ENCODE measurements around the gene TNFRSF8. TPM values are rescaled to one million over a fixed set of nuclear protein-coding genes. Genes with fewer than 3 reads are reported as not detected.

The TNFRSF8 gene
- polyA plus RNA-seq, 2 of the 4 experiments (the other 2 are of a cell fraction): 0.05 TPM; not detected in 1

DNA sequence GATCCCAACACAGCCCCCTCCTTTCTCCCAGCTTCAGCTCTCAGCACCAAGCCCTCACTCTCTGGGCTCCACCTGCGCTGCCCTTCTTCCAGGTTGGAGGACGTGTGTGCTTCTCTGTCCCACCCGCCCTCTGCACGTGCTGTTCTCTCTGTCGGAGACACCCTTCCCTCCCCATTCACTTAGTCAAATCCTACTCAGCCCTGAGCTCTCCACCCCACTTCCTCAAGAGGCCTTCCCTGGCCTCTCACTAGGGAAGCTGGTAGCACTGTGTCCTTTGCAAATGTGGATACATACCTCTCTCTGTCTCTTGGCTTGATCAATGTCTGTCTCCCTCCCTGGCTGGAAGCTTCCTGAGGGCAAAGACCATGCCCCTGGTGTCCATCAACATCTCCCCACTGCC, 43.0 kb downstream of the TNFRSF8 start:
- Histone ChIP-seq H3K4me3 (no peak overlapping the region), H3K4me2 (no peak overlapping the region), H3K4me1 (no peaks in the 10 kb centered on the region), H3K27ac (no peak overlapping the region), H3K9me3 (no peaks in the 10 kb centered on the region)
- 57% methylated on average over 5 of the region's 5 CpGs for WGBS (ENCODE audit: missing lambda C conversion rate)
- FAIRE-seq: no peak
- no peak for ATAC-seq
- no peak for TF ChIP-seq RFX5 (IDR thresholded peaks at IDR 0.05)
- no peak for TF ChIP-seq POLR2A (IDR thresholded peaks at IDR 0.05; ENCODE audit: low read length)
- TF ChIP-seq, protein P1, sequence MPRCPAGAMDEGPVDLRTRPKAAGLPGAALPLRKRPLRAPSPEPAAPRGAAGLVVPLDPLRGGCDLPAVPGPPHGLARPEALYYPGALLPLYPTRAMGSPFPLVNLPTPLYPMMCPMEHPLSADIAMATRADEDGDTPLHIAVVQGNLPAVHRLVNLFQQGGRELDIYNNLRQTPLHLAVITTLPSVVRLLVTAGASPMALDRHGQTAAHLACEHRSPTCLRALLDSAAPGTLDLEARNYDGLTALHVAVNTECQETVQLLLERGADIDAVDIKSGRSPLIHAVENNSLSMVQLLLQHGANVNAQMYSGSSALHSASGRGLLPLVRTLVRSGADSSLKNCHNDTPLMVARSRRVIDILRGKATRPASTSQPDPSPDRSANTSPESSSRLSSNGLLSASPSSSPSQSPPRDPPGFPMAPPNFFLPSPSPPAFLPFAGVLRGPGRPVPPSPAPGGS (IDR thresholded peaks at IDR 0.05): no peak
- no peak for TF ChIP-seq BHLHE40 (IDR thresholded peaks at IDR 0.05; ENCODE audit: low read depth, low read length)
- TF ChIP-seq RNF2 (IDR thresholded peaks at IDR 0.05; ENCODE audit: borderline replicate concordance, low read depth): no peak
- TF ChIP-seq, protein P2, sequence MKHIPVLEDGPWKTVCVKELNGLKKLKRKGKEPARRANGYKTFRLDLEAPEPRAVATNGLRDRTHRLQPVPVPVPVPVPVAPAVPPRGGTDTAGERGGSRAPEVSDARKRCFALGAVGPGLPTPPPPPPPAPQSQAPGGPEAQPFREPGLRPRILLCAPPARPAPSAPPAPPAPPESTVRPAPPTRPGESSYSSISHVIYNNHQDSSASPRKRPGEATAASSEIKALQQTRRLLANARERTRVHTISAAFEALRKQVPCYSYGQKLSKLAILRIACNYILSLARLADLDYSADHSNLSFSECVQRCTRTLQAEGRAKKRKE (CRISPR knock-in tag; IDR thresholded peaks at IDR 0.05; ENCODE audit: low read depth): no peak
- TF ChIP-seq, protein P3, sequence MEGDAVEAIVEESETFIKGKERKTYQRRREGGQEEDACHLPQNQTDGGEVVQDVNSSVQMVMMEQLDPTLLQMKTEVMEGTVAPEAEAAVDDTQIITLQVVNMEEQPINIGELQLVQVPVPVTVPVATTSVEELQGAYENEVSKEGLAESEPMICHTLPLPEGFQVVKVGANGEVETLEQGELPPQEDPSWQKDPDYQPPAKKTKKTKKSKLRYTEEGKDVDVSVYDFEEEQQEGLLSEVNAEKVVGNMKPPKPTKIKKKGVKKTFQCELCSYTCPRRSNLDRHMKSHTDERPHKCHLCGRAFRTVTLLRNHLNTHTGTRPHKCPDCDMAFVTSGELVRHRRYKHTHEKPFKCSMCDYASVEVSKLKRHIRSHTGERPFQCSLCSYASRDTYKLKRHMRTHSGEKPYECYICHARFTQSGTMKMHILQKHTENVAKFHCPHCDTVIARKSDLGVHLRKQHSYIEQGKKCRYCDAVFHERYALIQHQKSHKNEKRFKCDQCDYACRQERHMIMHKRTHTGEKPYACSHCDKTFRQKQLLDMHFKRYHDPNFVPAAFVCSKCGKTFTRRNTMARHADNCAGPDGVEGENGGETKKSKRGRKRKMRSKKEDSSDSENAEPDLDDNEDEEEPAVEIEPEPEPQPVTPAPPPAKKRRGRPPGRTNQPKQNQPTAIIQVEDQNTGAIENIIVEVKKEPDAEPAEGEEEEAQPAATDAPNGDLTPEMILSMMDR (IDR thresholded peaks at IDR 0.05): no peak
- no peak for TF ChIP-seq MYC (IDR thresholded peaks at IDR 0.05; ENCODE audit: borderline replicate concordance, low read length)
- TF ChIP-seq ESRRA (IDR thresholded peaks at IDR 0.05; ENCODE audit: borderline replicate concordance, low read length): no peak
- TF ChIP-seq, protein P4, sequence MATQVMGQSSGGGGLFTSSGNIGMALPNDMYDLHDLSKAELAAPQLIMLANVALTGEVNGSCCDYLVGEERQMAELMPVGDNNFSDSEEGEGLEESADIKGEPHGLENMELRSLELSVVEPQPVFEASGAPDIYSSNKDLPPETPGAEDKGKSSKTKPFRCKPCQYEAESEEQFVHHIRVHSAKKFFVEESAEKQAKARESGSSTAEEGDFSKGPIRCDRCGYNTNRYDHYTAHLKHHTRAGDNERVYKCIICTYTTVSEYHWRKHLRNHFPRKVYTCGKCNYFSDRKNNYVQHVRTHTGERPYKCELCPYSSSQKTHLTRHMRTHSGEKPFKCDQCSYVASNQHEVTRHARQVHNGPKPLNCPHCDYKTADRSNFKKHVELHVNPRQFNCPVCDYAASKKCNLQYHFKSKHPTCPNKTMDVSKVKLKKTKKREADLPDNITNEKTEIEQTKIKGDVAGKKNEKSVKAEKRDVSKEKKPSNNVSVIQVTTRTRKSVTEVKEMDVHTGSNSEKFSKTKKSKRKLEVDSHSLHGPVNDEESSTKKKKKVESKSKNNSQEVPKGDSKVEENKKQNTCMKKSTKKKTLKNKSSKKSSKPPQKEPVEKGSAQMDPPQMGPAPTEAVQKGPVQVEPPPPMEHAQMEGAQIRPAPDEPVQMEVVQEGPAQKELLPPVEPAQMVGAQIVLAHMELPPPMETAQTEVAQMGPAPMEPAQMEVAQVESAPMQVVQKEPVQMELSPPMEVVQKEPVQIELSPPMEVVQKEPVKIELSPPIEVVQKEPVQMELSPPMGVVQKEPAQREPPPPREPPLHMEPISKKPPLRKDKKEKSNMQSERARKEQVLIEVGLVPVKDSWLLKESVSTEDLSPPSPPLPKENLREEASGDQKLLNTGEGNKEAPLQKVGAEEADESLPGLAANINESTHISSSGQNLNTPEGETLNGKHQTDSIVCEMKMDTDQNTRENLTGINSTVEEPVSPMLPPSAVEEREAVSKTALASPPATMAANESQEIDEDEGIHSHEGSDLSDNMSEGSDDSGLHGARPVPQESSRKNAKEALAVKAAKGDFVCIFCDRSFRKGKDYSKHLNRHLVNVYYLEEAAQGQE (IDR thresholded peaks at IDR 0.05): no peak
- TF ChIP-seq RAD21 (conservative IDR thresholded peaks at IDR 0.05 in 1 of 2, IDR thresholded peaks at IDR 0.05 in 1 of 2): no peak
- no peak for TF ChIP-seq NR3C1 (IDR thresholded peaks at IDR 0.05)
- TF ChIP-seq KDM1A (IDR thresholded peaks at IDR 0.05; ENCODE audit: low read depth): no peak
- no peak for TF ChIP-seq PHF8 (IDR thresholded peaks at IDR 0.05; ENCODE audit: borderline replicate concordance, low read depth)
- no peak for TF ChIP-seq ZSCAN20 (CRISPR knock-in tag; IDR thresholded peaks at IDR 0.05)
- TF ChIP-seq TFCP2L1 (CRISPR knock-in tag; IDR thresholded peaks at IDR 0.05): no peak
- no peak for TF ChIP-seq NPAS2 (CRISPR knock-in tag; IDR thresholded peaks at IDR 0.05; ENCODE audit: borderline replicate concordance)
- TF ChIP-seq, protein P5, sequence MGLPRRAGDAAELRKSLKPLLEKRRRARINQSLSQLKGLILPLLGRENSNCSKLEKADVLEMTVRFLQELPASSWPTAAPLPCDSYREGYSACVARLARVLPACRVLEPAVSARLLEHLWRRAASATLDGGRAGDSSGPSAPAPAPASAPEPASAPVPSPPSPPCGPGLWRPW (IDR thresholded peaks at IDR 0.05): no peak
- no peak for TF ChIP-seq TP53 (CRISPR knock-in tag; IDR thresholded peaks at IDR 0.05)
- no peak for DNase-seq (ENCODE audit: low read depth in 1 of 2, low spot score in 1 of 2)
- ChIA-PET POLR2A (no interaction called here), CTCF (interaction anchor here (0.8 to 4.1 kb wide), 5 partner anchors 9 to 1135 kb away, joined by 3 to 16 read pairs (median 3); no protein-coding TSS in a partner anchor)

All from A549 (cell line).